Spleen (tissue), 7 donors: ENCODE measurements around the gene PNRC2.

Experiments
- CTCF ChIP-seq, 11 experiments: fragments of 200-600 bp in 7 of 11; fragments of 450-650 bp in 4 of 11; sonication (generic) in 4 of 11; IDR thresholded peaks in 8 of 11; conservative IDR thresholded peaks in 3 of 11; 1 replicate in 7 of 11; 2 replicates in 4 of 11; pipeline versions ENCODE4 v1.4.0 to v1.8.0; 2016 to 2021; ENCODE audit warnings: antibody characterized with exemption in 11 of 11, inconsistent platforms in 4 of 11, mild to moderate bottlenecking in 1 of 11
- POLR2A ChIP-seq, 3 donors: fragments of 450-650 bp; IDR thresholded peaks; one replicate each; pipeline ENCODE4 v1.5.1; 2017; ENCODE audit warnings: antibody characterized with exemption in 3 of 3, mild to moderate bottlenecking in 1 of 3
- donor health status: DM: no; HTN: no; CAD: no; lungs with moderate emphysema.
- donor health status: DM: no; HTN: no; CAD: no.
- donor health status: DM: no; HTN: no; CAD: no.

DNA sequence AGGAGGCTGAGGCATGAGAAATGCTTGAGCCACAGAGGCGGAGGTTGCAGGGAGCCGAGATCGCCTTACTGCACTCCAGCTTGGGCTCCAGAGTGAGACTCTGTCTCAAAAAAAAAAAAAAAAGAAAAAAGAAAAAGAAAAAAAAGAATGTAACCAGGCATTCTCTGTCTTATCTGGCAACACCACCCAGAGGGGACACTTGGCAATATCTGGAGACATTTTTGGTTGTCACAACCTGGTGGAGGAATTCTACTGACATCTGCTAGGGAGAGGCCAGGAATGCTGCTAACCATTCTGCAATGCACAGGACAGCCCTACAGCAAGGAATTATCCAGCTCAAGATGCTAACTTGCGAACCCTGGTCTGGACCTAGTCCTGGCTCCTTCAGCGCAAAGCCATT, 44.2 kb upstream of the PNRC2 start:
- TF ChIP-seq CTCF (IDR thresholded peaks at IDR 0.05 in 8 of 11, conservative IDR thresholded peaks at IDR 0.05 in 3 of 11) (no peak), POLR2A (IDR thresholded peaks at IDR 0.05) (no peak)
